Placental pericyte (primary cell): ENCODE results near the gene C6orf163. TPM values are rescaled to one million over a fixed set of nuclear protein-coding genes. Genes with fewer than 3 reads are reported as not detected.

Source experiments
- total RNA-seq: library from RNA; depleted of rRNA; stranded (reverse); fragments of >200 nt; gene quantifications from 2 replicates; pipeline ENCODE4 v1.2.3, GENCODE V29; 2012

The C6orf163 gene
- 1.8 and 2.6 TPM in 2 replicates for total RNA-seq

GRCh38 chr6:87344731-87345130 lies at the start of gene C6orf163:
Gene C6orf163, plus strand, starts transcription at chr6:87344813. Its CDS starts 287 bp downstream, at chr6:87345100.

GRCh38 chr6:87322304-87323212 lies 22.1 kb upstream of the C6orf163 start, which contains the start of gene SMIM8:
Gene SMIM8, plus strand, starts transcription at chr6:87322588. Its CDS starts 14,444 bp downstream, at chr6:87337032.

GRCh38 chr6:87407901-87408720 lies 63.5 kb downstream of the C6orf163 start, which contains the start of gene CFAP206:
Gene CFAP206, plus strand, starts transcription at chr6:87407972. Its CDS starts 1,868 bp downstream, at chr6:87409840.

Other genes starting within 250 kb of the C6orf163 start
- gene CGA, start 249.7 kb upstream of the C6orf163 start, total RNA-seq, result not detected in 2 replicates
- gene ZNF292, start 189.2 kb upstream of the C6orf163 start, total RNA-seq, result 19.3 and 34.8 TPM in 2 replicates
- gene SMIM8, start 22.2 kb upstream of the C6orf163 start, total RNA-seq, result 2.6 and 3.3 TPM in 2 replicates
- 0.88 and 1.3 TPM in 2 replicates for gene GJB7, start 15.5 kb upstream of the C6orf163 start, total RNA-seq
- not detected in 2 replicates for gene CFAP206, start 63.2 kb downstream of the C6orf163 start, total RNA-seq
- gene SLC35A1, start 128.2 kb downstream of the C6orf163 start, total RNA-seq, result 9.2 and 11.7 TPM in 2 replicates
- 32.8 and 38.9 TPM in 2 replicates for gene RARS2, start 245.2 kb downstream of the C6orf163 start, total RNA-seq
- gene ORC3, start 245.3 kb downstream of the C6orf163 start, total RNA-seq, result 17.5 and 40.8 TPM in 2 replicates